GM12878 (cell line): ENCODE data around the gene AK5. TPM values are rescaled to one million over a fixed set of nuclear protein-coding genes. Genes with fewer than 3 reads are reported as not detected.

Source experiments
- ATAC-seq: fragments of 200-7000 bp; cut with Tn5 transposase; 3 replicates; pipeline ENCODE4 v1.9.1; 2020; ENCODE audit warnings: mild to moderate bottlenecking, moderate library complexity
- BruUV-seq: library from RNA; stranded (reverse); fragments of 400-500 nt; replicated peaks from 2 replicates; lab custom pipeline; 2021; lab: Mats Ljungman, UMichigan
- CTCF ChIA-PET: fragments of 300-600 bp; sonication (Branson Sonifier 250); formaldehyde crosslinking; extraction: SDS; loops from one replicate; lab custom pipeline; 2021; ENCODE audit warnings: inconsistent platforms; lab: Yijun Ruan, JAX
- POLR2A ChIA-PET: fragments of 350-600 bp; formaldehyde crosslinking; extraction: SDS; loops from one replicate; lab custom pipeline; 2021; ENCODE audit warnings: inconsistent platforms; lab: Charles Lee
- RAD21 ChIA-PET: fragments of 300-600 bp; sonication (Branson Sonifier 250); formaldehyde crosslinking; loops from one replicate; lab custom pipeline; 2023; ENCODE audit warnings: antibody characterized with exemption; ENCODE audit not compliant: unreplicated experiment; lab: Charles Lee
- SMC1A ChIA-PET: fragments of 300-600 bp; sonication (Branson Sonifier 250); formaldehyde crosslinking; loops from one replicate; lab custom pipeline; 2023; ENCODE audit not compliant: unreplicated experiment, uncharacterized antibody; lab: Charles Lee
- DNase-seq: peaks from one replicate; pipeline ENCODE4 v3.0.0-alpha.2; 2011; ENCODE audit warnings: low read depth, low spot score
- FAIRE-seq: peaks from 3 replicates; lab custom pipeline; 2011; peaks lifted over from hg19 to GRCh38; lab: Jason Lieb, UNC
- H2AFZ ChIP-seq: 2 replicates; pipeline ENCODE4 v1.6.0; 2011; ENCODE audit warnings: low read depth, low read length, control low read depth; ENCODE audit not compliant: control insufficient read depth
- H3K27ac ChIP-seq: 2 replicates; pipeline ENCODE4 v1.5.1; 2011; ENCODE audit warnings: control low read depth; ENCODE audit not compliant: control insufficient read depth, insufficient read depth
- H3K27me3 ChIP-seq, 2 experiments: replicated peaks in 1 of 2; 2 replicates each; pipeline versions ENCODE4 v1.6.0 to v1.6.1; 2011; ENCODE audit warnings: low read length in 1 of 2; ENCODE audit not compliant: control insufficient read depth in 2 of 2, insufficient read depth in 2 of 2
- H3K36me3 ChIP-seq, 2 experiments: 2 replicates each; pipeline ENCODE4 v1.5.1; 2011; ENCODE audit warnings: low read length in 1 of 2; ENCODE audit not compliant: control insufficient read depth in 2 of 2, insufficient read depth in 2 of 2
- H3K4me1 ChIP-seq: 2 replicates; pipeline ENCODE4 v1.6.1; 2011; ENCODE audit warnings: mild to moderate bottlenecking, low read length, moderate library complexity, mixed read lengths; ENCODE audit not compliant: control insufficient read depth, insufficient read depth
- H3K4me2 ChIP-seq: 2 replicates; pipeline ENCODE4 v1.6.0; 2011; ENCODE audit warnings: control low read depth; ENCODE audit not compliant: control insufficient read depth, insufficient read depth
- H3K4me3 ChIP-seq: fragments of 200-600 bp; sonication (generic); 2 replicates; pipeline ENCODE4 v1.5.1; 2016
- H3K79me2 ChIP-seq: 2 replicates; pipeline ENCODE4 v1.6.0; 2011; ENCODE audit warnings: low read length; ENCODE audit not compliant: control insufficient read depth, insufficient read depth
- H3K9ac ChIP-seq: 2 replicates; pipeline ENCODE4 v1.8.0; 2011; ENCODE audit warnings: low read length, control low read depth, mixed read lengths; ENCODE audit not compliant: control insufficient read depth, insufficient read depth
- H3K9me3 ChIP-seq: replicated peaks from 3 replicates; pipeline ENCODE4 v1.5.1; 2011; ENCODE audit warnings: mild to moderate bottlenecking, low read length; ENCODE audit not compliant: control insufficient read depth, insufficient read depth
- H4K20me1 ChIP-seq: 2 replicates; pipeline ENCODE4 v1.6.0; 2011; ENCODE audit not compliant: control insufficient read depth, insufficient read depth
- BRCA1 ChIP-seq: IDR thresholded peaks from 2 replicates; pipeline ENCODE4 v1.6.1; 2011; ENCODE audit warnings: low read depth, low read length, improper control_type of control experiment
- NFIC ChIP-seq: IDR thresholded peaks from 2 replicates; pipeline ENCODE4 v1.6.1; 2012; ENCODE audit warnings: low read depth, mild to moderate bottlenecking, inconsistent platforms, low read length, moderate library complexity
- POLR2A ChIP-seq: IDR thresholded peaks from 2 replicates; pipeline ENCODE4 v1.6.1; 2011; ENCODE audit warnings: low read depth, mild to moderate bottlenecking, low read length
- STAT1 ChIP-seq: fragments of 450-650 bp; conservative IDR thresholded peaks from 2 replicates; pipeline ENCODE4 v1.6.1; 2014; ENCODE audit warnings: antibody characterized with exemption, mild to moderate bottlenecking
- WGBS: methylation state at CpG from one replicate; pipeline ENCODE4 v1.1.6; 2016; ENCODE audit warnings: low lambda C conversion rate; ENCODE audit not compliant: insufficient replicate concordance, insufficient coverage; ENCODE audit errors: missing lambda C conversion rate; 5-methylcytosine and 5-hydroxymethylcytosine counted together
- in situ Hi-C: fragments of 300-500 bp; cut with MboI; formaldehyde crosslinking; loops from 9 replicates; pipeline ENCODE4 v1.14.3; 2018; ENCODE audit warnings: mixed read lengths
- intact Hi-C: fragments of 100-400 bp; cut with micrococcal nuclease; formaldehyde crosslinking; loops from one replicate; pipeline ENCODE4 v1.14.2; 2022; ENCODE audit not compliant: unreplicated experiment
- polyA plus RNA-seq, 11 experiments: library from polyadenylated mRNA; depleted of rRNA in 4 of 11; unstranded in 6 of 11; stranded (reverse) in 5 of 11; fragments of >200 nt; fragmentation: Nextera tagmentation in 4 of 11; fragmentation: Illumina TruSeq in 1 of 11; extraction: Ambion mirVana in 4 of 11; extraction: Trizol in 1 of 11; gene quantifications; 1 replicate in 1 of 11; 2 replicates in 10 of 11; pipeline versions ENCODE4 v1.2.1 to v1.2.3, GENCODE V29; 2011 to 2016; ENCODE audit warnings: inconsistent platforms in 2 of 11, missing spikeins in 2 of 11, low read depth in 1 of 11
- total RNA-seq, 4 experiments: library from RNA; depleted of rRNA in 3 of 4; stranded (reverse); fragments of >200 nt in 3 of 4; fragmentation: Illumina TruSeq in 1 of 4; extraction: Trizol in 1 of 4; gene quantifications; 2 replicates each; pipeline versions ENCODE4 v1.2.1 to v1.2.3, GENCODE V29; 2013 to 2021
- TF ChIP-seq, protein P1 (sequence below): fragments of 450-650 bp; formaldehyde crosslinking; IDR thresholded peaks from 2 replicates; pipeline ENCODE4 v1.4.0; 2020; ENCODE audit warnings: mild to moderate bottlenecking, moderate library complexity
- TF ChIP-seq, protein P2 (sequence below): fragments of 450-650 bp; conservative IDR thresholded peaks from 2 replicates; pipeline ENCODE4 v1.6.1; 2017; ENCODE audit warnings: mild to moderate bottlenecking, moderate library complexity
- TF ChIP-seq, protein P3 (sequence below), 3 experiments: IDR thresholded peaks in 2 of 3; conservative IDR thresholded peaks in 1 of 3; 2 replicates each; pipeline ENCODE4 v1.5.1; 2011; ENCODE audit warnings: low read depth in 3 of 3, low read length in 3 of 3, mild to moderate bottlenecking in 3 of 3, control low read depth in 2 of 3, moderate library complexity in 2 of 3, inconsistent platforms in 1 of 3, mixed read lengths in 1 of 3; ENCODE audit not compliant: control insufficient read depth in 2 of 3, insufficient read depth in 1 of 3; ENCODE audit errors: extremely low read depth in 1 of 3

AK5 gene
- total and polyA plus RNA-seq, 10 of the 15 experiments (the other 5 are each of a cell fraction or from before 2014, with no cell fraction given), result 0.08 to 0.33 TPM; not detected in 8

DNA sequence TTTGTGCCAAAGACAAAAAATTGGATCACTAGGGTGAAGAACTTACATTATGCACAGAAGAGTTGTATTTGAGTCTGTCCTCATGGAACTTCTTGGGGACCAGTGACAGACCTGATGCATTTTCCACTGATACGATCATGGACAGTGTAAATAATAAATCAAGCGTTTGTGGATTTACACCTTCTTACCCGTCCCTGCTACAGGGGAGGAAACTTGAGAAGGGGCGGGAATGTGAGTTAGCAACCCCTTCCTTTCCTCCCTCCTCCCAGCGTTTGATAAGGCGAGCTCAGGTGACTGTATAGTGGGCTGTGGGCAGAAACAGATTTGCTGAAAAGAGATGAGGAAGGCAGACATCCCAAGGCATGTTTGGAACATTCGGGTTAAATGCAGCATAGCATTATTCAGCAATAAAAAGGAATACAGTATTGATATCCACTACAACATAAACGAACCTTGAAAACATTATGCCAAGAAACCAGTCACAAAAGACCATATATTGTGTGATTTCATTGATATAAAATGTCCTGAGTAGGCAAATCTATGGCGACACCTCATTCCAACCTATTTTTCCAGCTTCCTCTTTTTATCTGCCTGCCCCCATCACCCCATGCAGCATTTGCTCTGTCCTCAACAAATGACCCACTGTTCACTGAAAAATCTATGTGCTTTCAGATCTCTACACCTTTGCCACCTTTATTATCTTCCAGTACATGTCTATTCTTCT is 271.9 kb downstream of the AK5 start:
- ChIA-PET CTCF (interaction anchor here (1.2 kb wide), 1 partner anchor 15 kb away, joined by 3 read pairs; no protein-coding TSS in a partner anchor), RAD21 (no interaction called here), SMC1A (interaction anchor here (0.9 kb wide), 1 partner anchor 132 kb away, joined by 3 read pairs; no protein-coding TSS in a partner anchor)
- no peak for FAIRE-seq
- 48% methylated on average over 9 of the region's 9 CpGs for WGBS
- Histone ChIP-seq H3K9me3 (no peaks in the 10 kb centered on the region), H4K20me1 (no peaks in the 10 kb centered on the region), H3K27me3 (no peaks in the 10 kb centered on the region)
- in situ Hi-C loops, result no loop called here
- no peak for TF ChIP-seq STAT1
- TF ChIP-seq, protein P1, sequence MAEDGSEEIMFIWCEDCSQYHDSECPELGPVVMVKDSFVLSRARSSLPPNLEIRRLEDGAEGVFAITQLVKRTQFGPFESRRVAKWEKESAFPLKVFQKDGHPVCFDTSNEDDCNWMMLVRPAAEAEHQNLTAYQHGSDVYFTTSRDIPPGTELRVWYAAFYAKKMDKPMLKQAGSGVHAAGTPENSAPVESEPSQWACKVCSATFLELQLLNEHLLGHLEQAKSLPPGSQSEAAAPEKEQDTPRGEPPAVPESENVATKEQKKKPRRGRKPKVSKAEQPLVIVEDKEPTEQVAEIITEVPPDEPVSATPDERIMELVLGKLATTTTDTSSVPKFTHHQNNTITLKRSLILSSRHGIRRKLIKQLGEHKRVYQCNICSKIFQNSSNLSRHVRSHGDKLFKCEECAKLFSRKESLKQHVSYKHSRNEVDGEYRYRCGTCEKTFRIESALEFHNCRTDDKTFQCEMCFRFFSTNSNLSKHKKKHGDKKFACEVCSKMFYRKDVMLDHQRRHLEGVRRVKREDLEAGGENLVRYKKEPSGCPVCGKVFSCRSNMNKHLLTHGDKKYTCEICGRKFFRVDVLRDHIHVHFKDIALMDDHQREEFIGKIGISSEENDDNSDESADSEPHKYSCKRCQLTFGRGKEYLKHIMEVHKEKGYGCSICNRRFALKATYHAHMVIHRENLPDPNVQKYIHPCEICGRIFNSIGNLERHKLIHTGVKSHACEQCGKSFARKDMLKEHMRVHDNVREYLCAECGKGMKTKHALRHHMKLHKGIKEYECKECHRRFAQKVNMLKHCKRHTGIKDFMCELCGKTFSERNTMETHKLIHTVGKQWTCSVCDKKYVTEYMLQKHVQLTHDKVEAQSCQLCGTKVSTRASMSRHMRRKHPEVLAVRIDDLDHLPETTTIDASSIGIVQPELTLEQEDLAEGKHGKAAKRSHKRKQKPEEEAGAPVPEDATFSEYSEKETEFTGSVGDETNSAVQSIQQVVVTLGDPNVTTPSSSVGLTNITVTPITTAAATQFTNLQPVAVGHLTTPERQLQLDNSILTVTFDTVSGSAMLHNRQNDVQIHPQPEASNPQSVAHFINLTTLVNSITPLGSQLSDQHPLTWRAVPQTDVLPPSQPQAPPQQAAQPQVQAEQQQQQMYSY (CRISPR knock-in tag), result no peak
- TF ChIP-seq NFIC, result no peak
- TF ChIP-seq, protein P2, sequence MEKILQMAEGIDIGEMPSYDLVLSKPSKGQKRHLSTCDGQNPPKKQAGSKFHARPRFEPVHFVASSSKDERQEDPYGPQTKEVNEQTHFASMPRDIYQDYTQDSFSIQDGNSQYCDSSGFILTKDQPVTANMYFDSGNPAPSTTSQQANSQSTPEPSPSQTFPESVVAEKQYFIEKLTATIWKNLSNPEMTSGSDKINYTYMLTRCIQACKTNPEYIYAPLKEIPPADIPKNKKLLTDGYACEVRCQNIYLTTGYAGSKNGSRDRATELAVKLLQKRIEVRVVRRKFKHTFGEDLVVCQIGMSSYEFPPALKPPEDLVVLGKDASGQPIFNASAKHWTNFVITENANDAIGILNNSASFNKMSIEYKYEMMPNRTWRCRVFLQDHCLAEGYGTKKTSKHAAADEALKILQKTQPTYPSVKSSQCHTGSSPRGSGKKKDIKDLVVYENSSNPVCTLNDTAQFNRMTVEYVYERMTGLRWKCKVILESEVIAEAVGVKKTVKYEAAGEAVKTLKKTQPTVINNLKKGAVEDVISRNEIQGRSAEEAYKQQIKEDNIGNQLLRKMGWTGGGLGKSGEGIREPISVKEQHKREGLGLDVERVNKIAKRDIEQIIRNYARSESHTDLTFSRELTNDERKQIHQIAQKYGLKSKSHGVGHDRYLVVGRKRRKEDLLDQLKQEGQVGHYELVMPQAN, result no peak
- TF ChIP-seq, protein P3, sequence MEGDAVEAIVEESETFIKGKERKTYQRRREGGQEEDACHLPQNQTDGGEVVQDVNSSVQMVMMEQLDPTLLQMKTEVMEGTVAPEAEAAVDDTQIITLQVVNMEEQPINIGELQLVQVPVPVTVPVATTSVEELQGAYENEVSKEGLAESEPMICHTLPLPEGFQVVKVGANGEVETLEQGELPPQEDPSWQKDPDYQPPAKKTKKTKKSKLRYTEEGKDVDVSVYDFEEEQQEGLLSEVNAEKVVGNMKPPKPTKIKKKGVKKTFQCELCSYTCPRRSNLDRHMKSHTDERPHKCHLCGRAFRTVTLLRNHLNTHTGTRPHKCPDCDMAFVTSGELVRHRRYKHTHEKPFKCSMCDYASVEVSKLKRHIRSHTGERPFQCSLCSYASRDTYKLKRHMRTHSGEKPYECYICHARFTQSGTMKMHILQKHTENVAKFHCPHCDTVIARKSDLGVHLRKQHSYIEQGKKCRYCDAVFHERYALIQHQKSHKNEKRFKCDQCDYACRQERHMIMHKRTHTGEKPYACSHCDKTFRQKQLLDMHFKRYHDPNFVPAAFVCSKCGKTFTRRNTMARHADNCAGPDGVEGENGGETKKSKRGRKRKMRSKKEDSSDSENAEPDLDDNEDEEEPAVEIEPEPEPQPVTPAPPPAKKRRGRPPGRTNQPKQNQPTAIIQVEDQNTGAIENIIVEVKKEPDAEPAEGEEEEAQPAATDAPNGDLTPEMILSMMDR (IDR thresholded peaks at IDR 0.05 in 2 of 3, conservative IDR thresholded peaks at IDR 0.05 in 1 of 3; ENCODE audit: control insufficient read depth in 2 of 3, extremely low read depth in 1 of 3, insufficient read depth in 1 of 3, low read depth in 3 of 3, low read length in 3 of 3), result no peak
- TF ChIP-seq POLR2A, result no peak
- TF ChIP-seq BRCA1, result no peak
- TF ChIP-seq, all 136 proteins: peak for 0
- no peak overlapping the region for H3K9ac ChIP-seq
- no peaks in the 10 kb centered on the region for H3K79me2 ChIP-seq
- peaks cover 0 to 2% of the 10 kb centered on the region in 2 experiments; a peak in 1 of 4 replicates for H3K36me3 ChIP-seq
- ATAC-seq, result no peak
- no peak overlapping the region for H2AFZ ChIP-seq
- no peak overlapping the region for H3K4me3 ChIP-seq
- intact Hi-C loops, result no loop called here
- BruUV-seq, result no TSS peak
- no peak for DNase-seq
- POLR2A ChIA-PET, result no interaction called here
- H3K4me2 ChIP-seq, result no peak overlapping the region
- no peak overlapping the region for H3K27ac ChIP-seq
- no peaks in the 10 kb centered on the region for H3K4me1 ChIP-seq
